G401.6 (cell line): ENCODE data around the gene RNF181.
"Not testable (repeated sequence)": the region's sequence is repeated elsewhere in the genome, so short reads cannot be mapped to it uniquely, and the experiment has no call there.

ENCODE experiments used
- FAIRE-seq: peaks from 2 replicates; lab custom pipeline; 2012; peaks lifted over from hg19 to GRCh38; lab: Jason Lieb, UNC

Gene RNF181

DNA sequence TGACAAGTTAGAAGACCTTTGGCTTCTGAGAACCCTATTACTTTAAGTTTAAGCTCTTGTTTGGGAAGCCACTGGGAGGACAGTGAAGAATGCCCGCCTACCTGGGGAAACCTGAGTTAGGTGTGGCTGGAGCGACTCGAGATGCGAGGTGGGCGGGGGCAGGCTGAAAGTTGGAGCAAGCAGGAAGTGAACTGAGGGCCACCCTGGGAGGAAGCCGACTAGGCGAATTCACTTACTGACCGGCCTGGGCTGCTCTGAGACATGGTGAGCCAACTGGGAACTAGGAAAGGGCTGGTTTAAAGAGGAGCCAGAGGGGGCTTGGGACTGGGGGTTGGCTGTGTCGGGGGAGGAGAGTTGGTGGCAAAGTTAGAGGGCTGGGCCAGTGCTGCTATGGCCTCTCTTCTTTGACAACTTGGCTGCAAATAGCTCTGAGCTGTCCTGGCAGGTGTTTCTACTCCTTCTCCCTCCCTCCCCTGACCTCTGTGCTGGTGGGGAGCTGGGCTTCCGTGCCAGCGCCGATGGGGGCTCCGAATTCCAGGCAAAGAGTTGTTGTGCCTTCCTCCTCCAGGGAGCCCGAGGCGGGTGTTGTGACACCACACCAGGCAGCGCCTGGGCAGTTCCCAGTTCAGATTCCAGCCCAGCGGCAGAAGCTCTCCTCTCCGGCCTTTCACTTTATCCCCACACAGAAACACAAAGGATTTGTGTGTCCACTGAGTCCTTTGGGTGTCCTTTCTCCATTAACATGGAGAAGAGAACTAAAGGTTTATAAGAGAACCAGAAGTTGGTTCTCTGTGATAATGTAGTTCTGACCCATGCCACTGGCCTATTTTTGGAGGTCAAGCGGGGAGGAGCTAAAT lies 17.9 kb upstream of the RNF181 start, which contains the start of gene VAMP8:
Gene VAMP8, plus strand, starts transcription at position 201 of the 857 bp plus-strand sequence. Its CDS starts 61 bp downstream, at position 262.
- no peak for FAIRE-seq

DNA sequence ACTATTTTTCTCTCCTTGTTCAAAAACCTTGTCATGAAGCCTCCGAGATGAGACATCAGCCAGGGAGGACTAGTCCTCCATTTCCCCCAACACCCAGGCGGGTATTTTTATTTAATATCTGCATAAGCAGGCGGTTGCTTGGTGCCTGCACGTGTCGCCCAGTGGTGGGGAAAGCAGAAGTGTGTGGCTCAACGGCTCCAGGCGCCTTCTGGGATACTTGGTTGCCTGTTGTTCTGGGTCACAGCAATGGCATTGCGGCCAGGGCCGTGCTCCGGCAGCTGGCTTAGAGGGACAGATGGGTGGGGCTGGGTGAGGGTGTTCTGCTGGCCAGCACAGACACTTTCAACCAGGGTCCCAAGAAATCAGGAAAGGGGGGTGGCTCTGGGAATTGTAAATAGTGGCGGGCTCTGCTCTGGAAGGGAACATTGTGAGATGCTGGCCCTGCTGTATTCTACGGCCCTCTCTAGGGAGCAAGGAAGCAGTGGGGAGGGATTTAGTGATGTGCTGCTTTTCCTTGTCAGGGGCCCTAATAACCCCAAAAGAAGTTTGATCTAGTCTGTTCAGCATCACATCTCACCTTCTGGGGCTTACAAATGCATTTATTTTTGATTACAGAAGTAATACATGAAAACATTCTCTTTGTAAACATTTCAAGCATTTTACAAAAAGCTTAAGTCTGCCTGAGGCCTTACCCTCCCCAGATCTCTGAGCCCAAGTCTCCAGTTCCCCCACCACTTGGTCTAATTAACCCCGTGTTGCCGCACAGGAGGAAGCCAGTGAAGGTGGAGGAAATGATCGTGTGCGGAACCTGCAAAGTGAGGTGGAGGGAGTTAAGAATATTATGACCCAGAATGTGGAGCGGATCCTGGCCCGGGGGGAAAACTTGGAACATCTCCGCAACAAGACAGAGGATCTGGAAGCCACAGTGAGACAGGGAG lies 17.0 kb upstream of the RNF181 start:
- no peak for FAIRE-seq

DNA sequence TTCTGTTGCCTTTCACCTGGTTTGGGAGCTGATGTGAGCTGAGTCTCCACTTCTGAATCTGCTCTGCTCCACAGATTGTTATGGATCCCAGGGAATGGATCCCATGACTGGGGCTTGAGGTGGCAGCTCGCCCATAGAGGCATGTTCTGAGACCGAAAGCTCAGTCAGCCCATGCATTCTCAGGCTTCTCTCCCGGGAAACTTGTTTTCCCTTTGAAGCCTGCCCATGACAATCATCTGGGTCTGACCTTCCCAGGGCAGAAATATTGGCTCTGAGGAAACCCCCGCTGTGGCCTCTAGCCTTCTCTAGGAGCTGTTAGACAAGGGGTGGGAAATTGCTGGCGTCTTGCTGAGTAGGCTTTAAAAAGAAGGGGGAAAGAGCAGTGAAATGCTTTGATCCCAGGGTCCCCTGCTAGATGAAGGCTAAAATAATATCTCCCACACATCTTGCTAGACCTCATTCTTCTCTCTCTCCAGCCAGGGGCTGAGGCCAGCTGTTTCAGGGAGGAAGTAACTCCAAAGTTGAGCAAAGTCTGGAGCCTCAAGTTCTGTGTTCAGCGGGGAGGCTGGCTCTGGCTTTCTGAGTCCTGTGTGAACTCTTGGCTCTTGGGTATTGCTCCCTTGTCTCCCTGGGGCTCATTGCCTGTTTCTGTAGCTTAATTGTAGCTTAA lies 16.1 kb upstream of the RNF181 start:
- FAIRE-seq, result no peak

DNA sequence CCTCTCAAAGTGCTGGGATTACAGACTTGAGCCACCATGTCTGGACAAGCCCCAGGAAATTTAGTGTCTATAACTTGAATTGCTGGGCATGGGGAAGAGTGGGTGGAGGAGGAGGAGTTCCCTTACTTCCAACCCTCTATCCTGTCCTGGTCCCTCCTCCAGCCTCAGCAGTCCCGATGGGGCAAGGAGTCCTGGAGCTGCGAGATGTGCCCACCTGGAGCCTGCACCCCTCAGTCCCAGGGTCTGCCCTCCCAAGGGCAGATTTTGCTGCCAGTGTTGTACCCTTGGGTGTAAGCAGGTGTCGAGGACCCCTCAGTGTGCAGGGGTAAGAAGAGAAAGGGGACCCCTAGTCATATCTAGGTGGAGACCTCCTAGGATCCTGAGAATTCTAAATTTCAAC lies 15.3 kb upstream of the RNF181 start:
- no peak for FAIRE-seq

DNA sequence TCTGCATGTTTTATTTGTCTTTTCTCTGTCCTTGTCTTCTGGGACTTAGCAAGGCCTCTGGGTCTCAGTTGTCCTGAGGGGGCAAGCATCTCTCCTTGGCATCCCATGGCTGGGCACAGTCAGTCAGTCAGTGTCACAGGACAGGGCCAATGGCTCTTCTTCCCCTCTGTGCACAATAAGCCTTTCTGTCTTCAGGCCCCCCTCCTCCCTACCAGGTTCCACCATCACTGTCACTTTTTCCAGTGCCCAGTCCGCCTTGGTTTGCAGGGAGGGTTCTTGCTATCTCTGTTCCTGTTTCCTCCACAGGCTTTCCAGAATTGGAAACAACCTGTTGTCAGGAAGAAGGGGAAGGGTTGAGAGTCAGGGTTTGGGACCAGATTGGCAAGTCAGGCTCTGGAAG lies 13.1 kb upstream of the RNF181 start:
- FAIRE-seq, result no peak

DNA sequence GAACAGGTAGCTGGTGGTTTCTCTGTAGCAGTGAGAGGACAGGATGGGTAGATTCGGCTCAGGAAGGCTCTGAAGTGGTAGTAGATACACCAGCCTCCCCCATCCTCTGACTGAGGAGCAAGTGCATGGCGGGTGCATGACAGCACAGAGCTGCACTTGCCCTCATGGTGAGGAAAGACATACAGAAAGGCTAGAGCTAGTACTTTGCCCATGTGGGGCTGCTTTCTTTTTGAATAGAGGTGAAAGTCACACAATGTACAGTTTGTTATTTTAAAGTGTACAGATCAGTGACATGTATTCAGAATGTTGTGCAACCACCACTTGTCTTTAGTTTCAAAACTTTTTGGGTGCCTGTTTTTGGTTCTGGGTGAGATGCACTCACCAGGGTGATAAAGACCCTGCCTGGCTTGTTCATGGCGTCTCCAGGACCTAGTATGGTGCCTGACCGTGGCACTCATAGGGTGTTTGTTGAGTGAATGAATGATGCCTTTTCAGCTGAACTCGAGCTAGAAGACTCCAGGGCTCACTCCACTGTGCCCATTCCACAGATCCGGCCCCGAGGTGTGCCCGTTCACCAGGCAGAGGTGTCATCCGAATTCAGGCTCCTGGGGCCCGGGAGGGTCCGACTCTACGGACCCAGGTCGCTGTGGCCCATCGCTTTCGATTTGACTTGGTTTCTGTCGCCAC lies 11.7 kb upstream of the RNF181 start:
- no peak for FAIRE-seq

DNA sequence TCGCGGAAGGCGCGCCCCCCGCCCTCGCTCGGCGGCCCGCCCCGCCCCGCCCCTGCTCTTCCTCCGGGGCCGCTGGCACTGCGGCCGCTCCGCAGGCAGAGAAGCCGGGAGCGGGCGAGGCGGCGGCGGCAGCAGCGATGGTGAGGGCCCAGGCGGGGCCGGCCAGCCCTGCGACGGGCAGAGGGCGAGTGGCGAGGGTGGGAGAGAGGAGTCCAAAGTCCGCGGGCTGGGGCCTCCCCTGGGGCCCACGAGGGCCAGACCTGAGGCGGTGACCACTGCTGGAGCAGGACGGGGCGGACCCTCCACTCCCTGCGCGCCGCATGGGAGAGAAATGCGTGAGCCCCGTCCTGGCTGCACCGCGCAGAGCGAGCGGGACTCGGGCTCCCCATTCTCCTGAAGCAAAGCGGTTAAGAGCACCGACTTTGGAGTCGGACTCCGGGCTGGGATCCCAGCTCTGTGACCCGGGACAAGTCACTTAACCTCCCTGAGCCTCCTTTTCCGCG lies 11.1 kb upstream of the RNF181 start, which contains the start of gene VAMP5:
Gene VAMP5, plus strand, starts transcription at position 78 of the 503 bp plus-strand sequence. Its CDS starts 60 bp downstream, at position 138.
- FAIRE-seq, result no peak

DNA sequence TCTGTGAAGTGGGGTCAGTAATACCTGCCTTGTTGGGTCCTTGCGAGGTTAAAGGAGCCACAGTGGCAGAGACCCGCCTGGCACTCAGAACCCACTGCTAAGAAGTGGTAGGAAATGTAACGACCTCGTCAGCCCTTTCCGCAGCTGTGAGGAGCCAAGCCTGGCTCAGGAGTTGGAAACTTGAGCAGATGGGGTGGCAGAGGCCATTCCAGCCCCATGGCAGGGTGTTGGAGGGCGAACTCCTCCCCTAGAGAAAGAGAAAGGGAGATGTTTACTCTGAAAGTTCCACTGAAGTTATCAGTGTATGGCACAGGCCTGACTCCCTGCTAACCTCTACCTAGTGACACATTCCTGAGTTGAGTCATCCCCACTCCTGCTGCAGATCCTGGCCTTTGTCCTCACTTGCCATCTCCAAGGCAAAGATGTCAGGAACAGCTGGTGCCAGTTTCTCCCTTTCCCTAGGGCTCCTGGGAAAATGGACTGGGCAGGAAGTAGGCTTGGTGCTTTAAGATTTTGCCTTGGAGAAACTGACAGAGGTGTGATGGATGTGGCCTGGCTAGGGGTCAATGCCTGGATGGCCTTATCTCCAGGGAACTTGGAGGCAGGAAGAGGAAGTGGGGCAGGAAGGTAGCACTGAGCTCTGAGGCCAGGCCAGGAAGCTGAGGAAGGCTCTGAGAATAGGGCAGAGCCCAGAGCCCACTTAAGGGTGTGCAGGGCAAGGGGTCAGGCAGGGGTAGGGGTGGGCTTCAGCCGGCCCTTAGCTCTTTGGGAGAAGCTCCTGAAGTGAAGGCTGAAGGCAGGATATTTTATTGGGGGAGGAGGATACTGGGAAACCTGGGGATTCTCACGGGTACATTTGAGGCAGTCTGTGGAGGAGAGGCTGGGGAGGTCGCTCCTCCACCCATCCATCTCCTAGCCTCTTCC lies 10.4 kb upstream of the RNF181 start:
- FAIRE-seq, result no peak

DNA sequence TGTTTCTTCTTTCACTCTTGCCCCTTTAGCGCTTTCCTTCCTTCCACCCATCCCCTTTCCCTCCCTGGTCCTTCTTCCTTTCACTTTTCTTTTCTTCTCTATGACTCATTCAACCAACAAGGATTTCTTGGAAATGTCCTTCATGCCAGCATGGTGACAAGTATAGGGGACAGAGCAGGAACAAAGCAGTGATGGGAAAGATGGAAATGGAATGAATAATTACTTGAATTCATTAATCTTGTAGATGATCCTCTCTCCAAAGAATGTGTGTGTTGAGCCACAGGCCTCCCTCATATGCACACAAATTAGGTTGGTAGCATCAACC lies 9.8 kb upstream of the RNF181 start:
- no peak for FAIRE-seq

DNA sequence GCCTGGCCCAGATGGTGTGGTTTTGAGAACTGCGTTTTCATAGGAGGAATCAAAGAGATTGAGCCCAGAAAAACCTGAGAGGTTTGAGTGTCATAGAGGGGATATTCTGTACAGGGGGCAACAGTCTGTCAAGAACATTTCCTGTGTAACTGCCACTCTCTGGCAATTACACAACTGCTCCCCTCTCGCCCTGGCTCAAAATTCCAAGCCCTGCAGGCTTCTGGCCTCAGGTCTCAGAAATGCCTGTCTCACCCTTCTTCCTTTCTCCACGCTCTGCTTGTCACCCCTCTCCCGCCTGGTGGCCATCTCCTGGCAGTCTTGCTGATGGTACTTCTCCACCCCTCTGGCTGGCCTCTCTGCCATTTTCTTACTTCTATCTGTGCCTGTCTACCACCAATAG lies 7.3 kb upstream of the RNF181 start:
- FAIRE-seq, result no peak

DNA sequence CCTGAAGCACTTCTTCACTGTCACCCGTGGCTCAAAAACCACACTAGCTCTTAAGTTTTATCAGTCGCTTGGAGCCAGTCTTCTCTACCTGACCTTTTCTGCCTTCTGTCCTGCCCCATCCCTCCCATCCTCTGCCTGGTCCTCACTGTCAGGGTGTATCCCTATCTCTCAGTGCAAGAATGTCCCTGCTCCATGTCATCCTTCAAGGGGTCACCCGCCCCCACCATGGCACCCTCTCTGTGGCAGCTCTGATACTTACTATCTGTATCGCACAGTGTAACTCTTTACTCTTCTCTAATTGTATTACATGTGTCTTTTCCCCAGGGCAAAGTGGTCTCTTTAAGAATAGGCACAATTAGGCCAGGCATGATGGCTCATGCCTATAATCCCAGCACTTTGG lies 6.9 kb upstream of the RNF181 start:
- FAIRE-seq, result no peak

DNA sequence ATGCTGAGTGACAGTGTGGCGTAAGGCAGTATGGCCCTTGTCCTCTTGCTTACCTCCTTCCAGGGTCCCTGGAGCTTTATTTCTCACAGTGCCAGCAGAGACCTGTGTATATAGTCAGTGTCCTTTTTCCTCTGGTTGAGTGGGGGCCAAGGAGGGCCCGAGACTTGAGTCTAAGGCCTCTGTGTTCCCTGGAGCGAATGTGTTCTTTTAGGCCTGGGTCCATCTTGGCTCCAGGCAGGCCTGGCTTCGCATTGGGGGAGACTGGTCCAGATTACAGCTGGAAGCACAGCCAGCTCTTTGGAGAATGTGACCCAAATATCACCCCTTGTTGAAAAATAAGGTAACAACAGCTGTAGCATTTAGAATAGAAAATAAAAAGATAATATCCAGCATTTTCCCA lies 6.4 kb upstream of the RNF181 start:
- no peak for FAIRE-seq

DNA sequence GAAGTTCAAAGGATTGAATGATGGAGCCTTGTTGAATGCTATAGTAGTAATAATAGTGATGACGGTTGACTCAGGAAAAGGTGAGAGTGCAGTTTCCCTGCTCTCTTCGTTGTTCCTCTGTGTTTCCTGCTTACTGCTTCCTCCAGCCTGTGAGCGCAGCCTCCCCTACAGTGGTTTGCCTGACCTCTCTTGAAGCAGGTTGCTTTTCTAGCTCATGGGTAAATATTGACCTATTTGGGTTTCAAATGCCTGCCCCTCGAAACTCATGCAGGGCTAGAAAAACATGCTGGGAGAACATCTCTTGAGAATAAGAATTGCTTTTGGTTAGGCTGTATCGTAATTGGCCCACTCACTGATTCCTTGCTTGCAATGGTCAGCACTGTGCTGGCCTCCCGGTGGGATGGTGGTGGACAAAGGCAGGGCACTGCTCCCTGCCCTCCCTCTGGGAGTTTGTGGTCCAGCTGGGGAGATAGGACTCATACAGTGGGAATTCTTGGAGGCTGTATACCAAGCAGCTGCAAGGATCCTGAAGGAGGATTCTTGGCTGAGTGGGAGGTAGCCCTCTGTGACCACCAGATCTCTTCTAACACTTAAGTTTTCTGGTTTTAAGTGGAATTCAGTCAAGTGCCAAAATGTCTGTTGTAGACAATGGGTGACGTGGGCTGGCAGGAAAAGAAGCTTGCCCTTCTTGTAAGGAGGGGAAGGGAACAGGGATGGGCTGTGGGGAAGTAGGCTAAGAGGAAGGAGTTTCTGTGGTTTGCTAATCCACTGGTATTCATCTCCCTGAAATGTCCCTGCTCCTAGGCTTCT lies 5.4 kb upstream of the RNF181 start:
- FAIRE-seq, result no peak

DNA sequence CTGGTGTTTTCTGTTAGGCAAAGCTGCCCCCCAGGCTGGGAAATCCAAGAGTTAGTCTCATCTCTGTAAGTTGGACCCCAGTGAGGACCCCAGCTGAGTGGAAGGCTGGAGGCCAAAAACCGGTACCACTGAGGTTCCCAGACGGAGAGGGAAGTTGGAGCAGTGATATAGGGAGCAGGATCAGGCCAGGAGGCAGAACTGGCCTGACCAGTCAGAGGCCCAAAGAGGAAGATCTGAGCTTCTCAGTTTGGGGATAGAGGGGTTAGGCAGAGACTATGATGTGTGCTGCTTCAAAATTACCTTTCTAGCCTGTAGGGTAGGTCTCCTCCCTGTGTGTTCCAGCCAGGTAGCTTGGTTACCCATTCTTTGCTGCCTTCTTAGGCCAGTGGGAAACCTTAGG lies 4.6 kb upstream of the RNF181 start:
- no peak for FAIRE-seq

DNA sequence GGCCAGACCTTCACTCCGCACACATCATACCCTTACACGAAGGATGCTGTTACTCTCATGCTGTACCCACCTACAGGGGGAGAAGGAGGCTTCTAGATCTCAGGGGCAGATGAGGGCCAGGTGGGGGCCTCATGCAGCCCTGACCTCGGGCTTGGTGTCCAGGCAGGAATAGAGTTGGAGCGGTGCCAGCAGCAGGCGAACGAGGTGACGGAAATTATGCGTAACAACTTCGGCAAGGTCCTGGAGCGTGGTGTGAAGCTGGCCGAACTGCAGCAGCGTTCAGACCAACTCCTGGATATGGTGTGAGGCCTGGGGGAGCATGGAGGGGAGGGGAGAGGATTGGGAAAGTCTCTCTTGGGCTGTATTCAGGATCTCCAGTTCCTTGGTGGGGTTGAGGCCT lies 4.0 kb upstream of the RNF181 start:
- no peak for FAIRE-seq

DNA sequence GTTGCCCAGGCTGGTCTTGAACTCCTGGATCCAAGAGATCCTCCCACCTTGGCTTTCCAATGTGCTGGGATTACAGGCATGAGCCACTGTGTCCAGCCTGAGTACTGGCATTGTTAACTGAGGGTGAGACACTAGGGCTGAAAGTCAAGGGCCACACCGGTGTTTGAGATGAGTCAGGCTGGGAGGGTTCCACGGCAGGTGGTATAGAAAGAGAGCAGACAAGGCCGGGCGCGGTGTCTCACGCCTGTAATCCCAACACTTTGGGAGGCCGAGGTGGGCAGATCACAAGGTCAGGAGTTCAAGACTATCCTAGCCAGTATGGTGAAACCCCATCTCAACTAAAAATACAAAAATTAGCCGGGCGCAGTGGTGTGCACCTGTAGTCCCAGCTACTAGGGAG lies 3.2 kb upstream of the RNF181 start:
- not testable (repeated sequence) for FAIRE-seq

DNA sequence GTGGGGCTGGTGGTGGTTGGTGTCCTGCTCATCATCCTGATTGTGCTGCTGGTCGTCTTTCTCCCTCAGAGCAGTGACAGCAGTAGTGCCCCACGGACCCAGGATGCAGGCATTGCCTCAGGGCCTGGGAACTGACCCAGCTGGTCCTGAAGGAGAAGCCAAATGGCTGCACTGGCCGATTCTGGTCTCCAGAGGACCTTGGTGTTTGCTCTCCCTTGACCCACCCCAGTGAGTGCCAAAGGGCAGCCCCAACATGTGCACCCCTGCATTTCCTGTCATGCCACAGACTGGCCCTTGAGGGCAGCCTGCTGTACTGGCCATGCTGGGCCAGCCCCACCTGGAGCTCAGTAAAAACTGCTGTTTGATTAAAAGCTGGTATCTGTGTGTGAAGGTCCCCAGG lies 2.5 kb upstream of the RNF181 start:
- FAIRE-seq, result no peak

DNA sequence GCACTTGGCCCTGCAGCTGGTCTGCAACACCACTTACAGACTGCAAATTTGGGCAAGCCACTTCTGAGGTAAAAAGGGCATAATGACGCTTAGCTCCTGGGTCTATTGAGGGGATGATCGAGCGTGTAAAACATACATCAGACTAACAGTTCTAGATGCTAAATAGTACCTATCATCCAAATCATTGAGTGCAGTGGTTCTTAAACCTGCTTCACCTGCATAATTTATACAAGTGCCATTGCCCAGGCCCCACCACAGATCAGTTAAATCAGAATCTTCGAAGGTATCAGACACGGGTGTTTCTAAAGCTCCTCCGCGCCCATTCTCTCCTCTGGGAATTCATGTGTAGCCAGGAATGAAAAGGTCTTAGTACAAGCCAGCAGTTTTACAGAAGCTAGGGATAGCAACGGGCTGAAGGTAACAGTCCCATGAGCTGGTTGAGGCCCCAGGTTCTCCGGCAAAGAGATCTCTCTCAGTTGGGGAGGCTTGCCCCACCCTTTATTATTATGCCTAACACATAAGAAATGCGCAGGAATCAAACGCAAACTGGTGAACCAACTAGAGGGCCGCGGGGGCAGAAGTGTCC lies 737 bp upstream of the RNF181 start:
- no peak for FAIRE-seq

DNA sequence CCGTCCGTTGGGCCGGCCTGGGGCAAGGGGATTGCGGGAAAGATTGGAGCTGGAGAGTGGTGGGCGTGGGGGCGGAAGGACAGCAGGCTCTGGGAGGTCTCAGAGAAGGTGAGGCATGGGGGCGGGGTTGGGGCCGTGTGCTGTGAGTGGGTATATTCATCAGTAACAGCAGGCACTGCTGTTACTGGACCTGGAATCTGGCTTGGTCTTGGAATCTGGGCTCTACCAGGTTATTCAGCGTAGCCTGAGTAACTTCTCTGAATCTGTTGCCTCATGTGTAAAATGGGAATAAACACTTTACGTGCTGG lies 435 bp downstream of the RNF181 start:
- no peak for FAIRE-seq
